Body of pancreas (tissue), 4 donors: ENCODE results near the gene CDH7.

Experiments used
- POLR2A ChIP-seq, 3 donors: fragments of 450-650 bp; IDR thresholded peaks; one replicate each; pipeline ENCODE4 v1.6.1; 2016; ENCODE audit warnings: antibody characterized with exemption in 3 of 3, mild to moderate bottlenecking in 2 of 3
- TF ChIP-seq, protein P1 (sequence below), 7 experiments: fragments of 450-650 bp in 4 of 7; fragments of 200-600 bp in 3 of 7; sonication (generic) in 3 of 7; IDR thresholded peaks; one replicate each; pipeline ENCODE4 v1.5.1; 2016 to 2019; ENCODE audit warnings: antibody characterized with exemption in 7 of 7

DNA sequence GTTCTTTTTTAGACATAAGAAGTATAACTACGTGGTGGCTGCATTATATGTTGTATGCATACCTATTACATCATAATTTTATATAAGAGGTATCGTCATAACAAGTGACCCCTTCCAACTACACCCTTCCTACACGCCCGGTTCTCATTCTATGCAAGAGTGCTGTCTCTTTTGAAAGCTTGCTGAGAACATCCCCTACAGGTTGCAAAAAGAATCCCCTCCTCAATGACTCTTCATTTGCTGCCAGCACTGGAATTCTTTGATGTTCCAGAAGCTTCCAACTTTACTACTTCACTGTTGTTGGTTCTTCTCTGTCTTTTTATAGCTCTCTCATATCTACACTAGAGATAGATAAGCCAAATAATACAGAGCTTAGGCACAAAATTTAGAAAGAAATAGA, 66.4 kb downstream of the CDH7 start:
- TF ChIP-seq, protein P1, sequence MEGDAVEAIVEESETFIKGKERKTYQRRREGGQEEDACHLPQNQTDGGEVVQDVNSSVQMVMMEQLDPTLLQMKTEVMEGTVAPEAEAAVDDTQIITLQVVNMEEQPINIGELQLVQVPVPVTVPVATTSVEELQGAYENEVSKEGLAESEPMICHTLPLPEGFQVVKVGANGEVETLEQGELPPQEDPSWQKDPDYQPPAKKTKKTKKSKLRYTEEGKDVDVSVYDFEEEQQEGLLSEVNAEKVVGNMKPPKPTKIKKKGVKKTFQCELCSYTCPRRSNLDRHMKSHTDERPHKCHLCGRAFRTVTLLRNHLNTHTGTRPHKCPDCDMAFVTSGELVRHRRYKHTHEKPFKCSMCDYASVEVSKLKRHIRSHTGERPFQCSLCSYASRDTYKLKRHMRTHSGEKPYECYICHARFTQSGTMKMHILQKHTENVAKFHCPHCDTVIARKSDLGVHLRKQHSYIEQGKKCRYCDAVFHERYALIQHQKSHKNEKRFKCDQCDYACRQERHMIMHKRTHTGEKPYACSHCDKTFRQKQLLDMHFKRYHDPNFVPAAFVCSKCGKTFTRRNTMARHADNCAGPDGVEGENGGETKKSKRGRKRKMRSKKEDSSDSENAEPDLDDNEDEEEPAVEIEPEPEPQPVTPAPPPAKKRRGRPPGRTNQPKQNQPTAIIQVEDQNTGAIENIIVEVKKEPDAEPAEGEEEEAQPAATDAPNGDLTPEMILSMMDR (IDR thresholded peaks at IDR 0.05), result no peak
- TF ChIP-seq POLR2A (IDR thresholded peaks at IDR 0.05), result no peak
